Left lung (tissue), 10 donors: ENCODE results near the gene COA3. TPM values are rescaled to one million over a fixed set of nuclear protein-coding genes. Genes with fewer than 3 reads are reported as not detected.

Source experiments
- ATAC-seq: fragments of 200-7000 bp; cut with Tn5 transposase; one replicate; pipeline ENCODE4 v1.9.1; 2020; ENCODE audit warnings: moderate library complexity
- DNase-seq, 4 donors: peaks; one replicate each; pipeline ENCODE4 v3.0.0-alpha.2; 2013 to 2020
- H3K27ac ChIP-seq, 2 donors: fragments of 200-600 bp; sonication (generic) in 1 of 2; one replicate each; pipeline versions ENCODE4 v1.5.0 to v1.8.0; 2020 to 2021
- H3K27me3 ChIP-seq, 2 donors: fragments of 200-600 bp; sonication (generic) in 1 of 2; one replicate each; pipeline versions ENCODE4 v1.5.0 to v1.8.0; 2020 to 2021
- H3K36me3 ChIP-seq, 2 donors: fragments of 200-600 bp; sonication (generic) in 1 of 2; one replicate each; pipeline versions ENCODE4 v1.5.0 to v1.8.0; 2020 to 2021
- H3K4me1 ChIP-seq, 2 donors: fragments of 200-600 bp; one replicate each; pipeline ENCODE4 v1.8.0; 2021
- H3K4me3 ChIP-seq, 2 donors: fragments of 200-600 bp; sonication (generic) in 1 of 2; one replicate each; pipeline versions ENCODE4 v1.5.0 to v1.8.0; 2020 to 2021; ENCODE audit warnings: mild to moderate bottlenecking in 1 of 2
- H3K9me3 ChIP-seq, 2 donors: fragments of 200-600 bp; sonication (generic) in 1 of 2; one replicate each; pipeline versions ENCODE4 v1.5.0 to v1.8.0; 2020 to 2021
- intact Hi-C, 2 donors: fragments of 100-400 bp; cut with DNase I; formaldehyde crosslinking; loops; one replicate each; pipeline versions ENCODE4 v1.11.2 to v1.14.2; 2022
- polyA plus RNA-seq, 6 donors: library from polyadenylated mRNA; unstranded; fragments of 120-200 nt; gene quantifications; one replicate each; pipeline ENCODE4 v1.2.1, GENCODE V29; 2013; ENCODE audit not compliant: insufficient read length in 6 of 6
- total RNA-seq, 2 donors: library from RNA; stranded (reverse); fragmentation: NEBNext Ultra II Directional; extraction: Animal tissue kit (Norgen Biotek cat#: 25700); gene quantifications; one replicate each; pipeline ENCODE4 v1.2.1, GENCODE V29; 2021
- TF ChIP-seq, protein P1 (sequence below), 2 donors: fragments of 200-600 bp; sonication (generic) in 1 of 2; IDR thresholded peaks; one replicate each; pipeline versions ENCODE4 v1.5.0 to v1.8.0; 2021; ENCODE audit warnings: antibody characterized with exemption in 2 of 2
- donor health status: DM: no; HTN: yes; CAD: no.
- donor health status: DM: no; HTN: no; CAD: no.

The COA3 gene
- total and polyA plus RNA-seq, 8 donors = 59.1 to 96.2 (median 89.3) TPM

DNA sequence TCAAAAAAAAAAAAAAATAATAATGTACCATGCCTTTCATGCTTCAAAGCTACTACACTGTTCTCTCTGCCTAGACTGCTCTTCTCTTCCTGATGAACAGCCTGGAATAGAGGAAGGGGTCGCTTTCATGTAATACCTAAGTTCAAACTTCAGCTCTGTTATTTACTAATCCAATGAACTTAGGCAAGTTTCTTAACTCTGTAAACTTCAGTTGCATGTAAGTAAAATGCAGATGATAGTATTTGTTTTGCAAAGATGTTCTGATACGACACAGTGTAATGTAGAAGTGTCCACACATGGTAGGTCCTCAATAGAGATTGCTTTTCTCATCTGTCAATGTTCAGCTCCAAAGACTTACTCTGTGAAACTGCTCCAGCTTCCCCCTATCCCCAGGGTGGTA is 6.6 kb downstream of the COA3 start:
- ATAC-seq = no peak
- TF ChIP-seq, protein P1, sequence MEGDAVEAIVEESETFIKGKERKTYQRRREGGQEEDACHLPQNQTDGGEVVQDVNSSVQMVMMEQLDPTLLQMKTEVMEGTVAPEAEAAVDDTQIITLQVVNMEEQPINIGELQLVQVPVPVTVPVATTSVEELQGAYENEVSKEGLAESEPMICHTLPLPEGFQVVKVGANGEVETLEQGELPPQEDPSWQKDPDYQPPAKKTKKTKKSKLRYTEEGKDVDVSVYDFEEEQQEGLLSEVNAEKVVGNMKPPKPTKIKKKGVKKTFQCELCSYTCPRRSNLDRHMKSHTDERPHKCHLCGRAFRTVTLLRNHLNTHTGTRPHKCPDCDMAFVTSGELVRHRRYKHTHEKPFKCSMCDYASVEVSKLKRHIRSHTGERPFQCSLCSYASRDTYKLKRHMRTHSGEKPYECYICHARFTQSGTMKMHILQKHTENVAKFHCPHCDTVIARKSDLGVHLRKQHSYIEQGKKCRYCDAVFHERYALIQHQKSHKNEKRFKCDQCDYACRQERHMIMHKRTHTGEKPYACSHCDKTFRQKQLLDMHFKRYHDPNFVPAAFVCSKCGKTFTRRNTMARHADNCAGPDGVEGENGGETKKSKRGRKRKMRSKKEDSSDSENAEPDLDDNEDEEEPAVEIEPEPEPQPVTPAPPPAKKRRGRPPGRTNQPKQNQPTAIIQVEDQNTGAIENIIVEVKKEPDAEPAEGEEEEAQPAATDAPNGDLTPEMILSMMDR (IDR thresholded peaks at IDR 0.05) = no peak

GRCh38 chr17:42787266-42787665 is 11.2 kb downstream of the COA3 start:
- no peak for DNase-seq
- no peak for ATAC-seq
- peaks cover 0 to 15% of the 10 kb centered on the region in 2 donors for H3K4me1 ChIP-seq
- H3K27me3 ChIP-seq = peaks cover 45 to 70% of the 10 kb centered on the region in 2 donors
- TF ChIP-seq, protein P1 (IDR thresholded peaks at IDR 0.05) = no peak
- no peaks in the 10 kb centered on the region for H3K36me3 ChIP-seq
- H3K27ac ChIP-seq = no peak overlapping the region
- intact Hi-C loops = no loop called here
- no peaks in the 10 kb centered on the region for H3K9me3 ChIP-seq
- no peak overlapping the region for H3K4me3 ChIP-seq

More for the DNA sequence above, 6.6 kb downstream of the COA3 start:
- no peak for DNase-seq
- peaks cover 0 to 7% of the 10 kb centered on the region in 2 donors for H3K36me3 ChIP-seq
- H3K27me3 ChIP-seq = peaks cover 0 to 23% of the 10 kb centered on the region in 2 donors
- H3K27ac ChIP-seq = no peak overlapping the region
- H3K4me3 ChIP-seq = no peak overlapping the region
- intact Hi-C loops = no loop called here
- no peaks in the 10 kb centered on the region for H3K9me3 ChIP-seq
- H3K4me1 ChIP-seq = peaks cover 2 to 4% of the 10 kb centered on the region in 2 donors

- intact Hi-C loops = no loop called here
- Histone ChIP-seq H3K9me3 (no peaks in the 10 kb centered on the region), H3K36me3 (no peaks in the 10 kb centered on the region), H3K4me1 (peaks cover 6 to 27% of the 10 kb centered on the region in 2 donors), H3K4me3 (no peak overlapping the region), H3K27ac (no peak overlapping the region), H3K27me3 (peaks cover 63 to 85% of the 10 kb centered on the region in 2 donors)
- TF ChIP-seq, protein P1 (IDR thresholded peaks at IDR 0.05) = no peak
- ATAC-seq = no peak
- peak in 1 of 4 donors; percentile 76 for DNase-seq
These were observed 13.5 kb downstream of the COA3 start for GRCh38 chr17:42784811-42785592.

DNA sequence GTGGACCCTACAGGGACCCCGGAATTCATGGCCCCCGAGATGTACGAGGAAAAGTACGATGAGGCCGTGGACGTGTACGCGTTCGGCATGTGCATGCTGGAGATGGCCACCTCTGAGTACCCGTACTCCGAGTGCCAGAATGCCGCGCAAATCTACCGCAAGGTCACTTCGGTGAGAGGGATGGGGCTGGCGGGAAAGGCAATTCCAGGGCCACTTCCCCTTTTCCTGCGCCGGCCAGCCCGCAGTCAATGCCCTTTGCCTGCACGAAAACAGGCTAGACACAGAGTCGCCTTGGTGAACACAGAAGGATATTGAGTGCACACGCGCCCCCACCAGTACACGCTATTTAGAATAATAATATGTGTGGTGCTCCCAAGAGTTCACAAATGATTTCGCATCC is 14.1 kb downstream of the COA3 start:
- DNase-seq (peak in 1 of 4 donors; percentile 80), ATAC-seq (no peak)
- intact Hi-C loops = no loop called here
- Histone ChIP-seq H3K4me1 (peaks cover 6 to 27% of the 10 kb centered on the region in 2 donors), H3K36me3 (peaks cover 0 to 6% of the 10 kb centered on the region in 2 donors), H3K27me3 (peaks cover 63 to 89% of the 10 kb centered on the region in 2 donors), H3K4me3 (no peak overlapping the region), H3K9me3 (no peaks in the 10 kb centered on the region), H3K27ac (no peak overlapping the region)
- TF ChIP-seq, protein P1 (IDR thresholded peaks at IDR 0.05) = no peak

DNA sequence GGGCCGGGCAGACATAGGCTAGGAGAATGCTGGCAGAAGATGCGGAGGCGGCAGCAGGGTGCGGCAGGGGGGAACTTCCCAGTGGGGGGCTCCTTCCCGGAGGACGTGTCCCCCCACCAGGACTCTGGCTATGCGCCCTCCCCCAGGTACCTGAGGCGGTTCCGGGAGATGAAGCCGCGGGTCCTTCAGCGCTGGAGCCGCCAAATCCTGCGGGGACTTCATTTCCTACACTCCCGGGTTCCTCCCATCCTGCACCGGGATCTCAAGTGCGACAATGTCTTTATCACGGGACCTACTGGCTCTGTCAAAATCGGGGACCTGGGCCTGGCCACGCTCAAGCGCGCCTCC is 14.7 kb downstream of the COA3 start:
- Histone ChIP-seq H3K4me1 (peaks cover 6 to 27% of the 10 kb centered on the region in 2 donors), H3K27me3 (peaks cover 63 to 89% of the 10 kb centered on the region in 2 donors)

More for the DNA sequence above, 14.7 kb downstream of the COA3 start:
- TF ChIP-seq, protein P1 (IDR thresholded peaks at IDR 0.05) = no peak
- no peak overlapping the region for H3K4me3 ChIP-seq
- H3K9me3 ChIP-seq = no peaks in the 10 kb centered on the region
- H3K36me3 ChIP-seq = peaks cover 0 to 12% of the 10 kb centered on the region in 2 donors
- no peak for ATAC-seq
- intact Hi-C loops = no loop called here
- DNase-seq = no peak
- H3K27ac ChIP-seq = no peak overlapping the region
